HG03103 (cell line): ENCODE results near the gene IDH3B.
A peak's percentile ranks its signal among the peaks of the same experiment; 100 is the strongest.

Experiments used
- ATAC-seq: cut with Tn5 transposase; IDR thresholded peaks from one replicate; pipeline ENCODE4 v1.9.1; 2021; ENCODE audit warnings: low read depth; ENCODE audit not compliant: unreplicated experiment

Gene IDH3B

GRCh38 chr20:2658414-2659354, 5.3 kb downstream of the IDH3B start:
- ATAC-seq, result no peak

- no peak for ATAC-seq
Measured at GRCh38 chr20:2657674-2658073, 6.3 kb downstream of the IDH3B start.

- no peak for ATAC-seq
Measured at GRCh38 chr20:2657241-2657640, 6.8 kb downstream of the IDH3B start.

GRCh38 chr20:2656471-2657117, 7.4 kb downstream of the IDH3B start:
- ATAC-seq, result no peak

- ATAC-seq, result no peak
Measured at GRCh38 chr20:2655331-2656116, 8.5 kb downstream of the IDH3B start.

GRCh38 chr20:2654831-2655230, 9.2 kb downstream of the IDH3B start:
- no peak for ATAC-seq

GRCh38 chr20:2654384-2654822, 9.6 kb downstream of the IDH3B start:
- no peak for ATAC-seq

GRCh38 chr20:2653556-2654383, 10.2 kb downstream of the IDH3B start:
- ATAC-seq, result no peak

- ATAC-seq, result peak; percentile 35
Measured at GRCh38 chr20:2652724-2653555, 11.1 kb downstream of the IDH3B start.

GRCh38 chr20:2651772-2652723, 12.0 kb downstream of the IDH3B start, which contains the start of gene NOP56:
Gene NOP56, plus strand, starts transcription at chr20:2652632. Its CDS starts 29 bp downstream, at chr20:2652661.
- ATAC-seq, result peak; percentile 72

- ATAC-seq, result no peak
Measured at GRCh38 chr20:2643708-2644107, 20.3 kb downstream of the IDH3B start.

GRCh38 chr20:2640899-2641298, 23.1 kb downstream of the IDH3B start:
- ATAC-seq, result no peak

GRCh38 chr20:2640260-2640659, 23.8 kb downstream of the IDH3B start:
- ATAC-seq, result no peak

- no peak for ATAC-seq
Measured at GRCh38 chr20:2637246-2637645, 26.8 kb downstream of the IDH3B start.

- no peak for ATAC-seq
Measured at GRCh38 chr20:2633381-2633780, 30.6 kb downstream of the IDH3B start.

- no peak for ATAC-seq
Measured at GRCh38 chr20:2631228-2631627, 32.8 kb downstream of the IDH3B start.

- no peak for ATAC-seq
Measured at GRCh38 chr20:2626853-2627541, 37.0 kb downstream of the IDH3B start.
